CD4-positive, alpha-beta T cell treated with Interleukin-17A for 1 hour (primary cell): ENCODE data around the gene ANKRD23.

Experiments
- DNase-seq: peaks from one replicate; pipeline ENCODE4 v3.0.0-alpha.2; 2020

The ANKRD23 gene

DNA sequence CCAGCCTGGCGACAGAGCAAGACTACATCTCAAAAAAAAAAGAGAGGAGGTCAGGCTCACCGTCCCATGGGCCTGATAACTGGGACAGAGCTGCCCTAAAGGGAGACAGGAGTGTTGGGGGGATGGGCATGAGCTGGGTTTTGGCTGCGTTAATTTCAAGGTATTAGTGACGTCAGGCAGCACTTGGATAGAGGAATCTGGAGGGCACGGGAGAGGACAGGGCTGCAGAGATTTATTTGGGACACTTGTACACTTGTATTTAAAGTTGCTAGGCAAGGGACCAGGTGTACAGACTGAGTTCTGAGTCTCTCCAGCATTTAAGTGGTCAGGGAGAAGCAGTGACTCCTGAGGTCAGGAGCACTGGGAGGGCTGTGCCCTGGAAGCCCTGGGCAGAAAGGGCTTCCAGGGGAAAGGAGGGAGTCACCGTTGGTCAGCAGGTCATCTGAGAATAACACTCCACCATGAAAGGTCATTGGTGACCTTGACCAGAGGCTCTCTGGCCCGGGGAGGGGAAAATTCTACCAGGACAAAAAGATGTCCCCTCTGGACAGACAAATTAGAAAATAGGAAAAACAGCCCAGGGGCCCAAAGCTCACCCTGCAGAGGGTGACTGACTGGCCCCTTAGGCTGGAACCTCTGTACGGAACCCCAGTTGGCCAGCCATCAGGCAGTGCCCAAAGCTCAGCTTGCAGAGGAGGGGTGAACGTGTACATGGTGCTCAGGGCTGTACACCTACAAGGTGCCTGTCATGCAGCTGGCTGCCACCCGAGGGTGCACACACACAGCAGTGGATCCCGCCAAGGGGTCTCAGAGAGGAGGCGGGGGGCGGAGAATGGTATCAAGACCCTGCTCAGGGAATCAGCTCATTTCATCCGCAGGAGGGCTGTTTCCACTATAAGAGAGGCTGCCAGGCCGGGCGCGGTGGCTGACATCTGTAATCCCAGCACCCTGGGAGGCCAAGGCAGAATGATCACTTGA lies 50.8 kb downstream of the ANKRD23 start:
- DNase-seq: no peak

- no peak for DNase-seq
These were observed 54.6 kb downstream of the ANKRD23 start for GRCh38 chr2:96789245-96789617.

DNA sequence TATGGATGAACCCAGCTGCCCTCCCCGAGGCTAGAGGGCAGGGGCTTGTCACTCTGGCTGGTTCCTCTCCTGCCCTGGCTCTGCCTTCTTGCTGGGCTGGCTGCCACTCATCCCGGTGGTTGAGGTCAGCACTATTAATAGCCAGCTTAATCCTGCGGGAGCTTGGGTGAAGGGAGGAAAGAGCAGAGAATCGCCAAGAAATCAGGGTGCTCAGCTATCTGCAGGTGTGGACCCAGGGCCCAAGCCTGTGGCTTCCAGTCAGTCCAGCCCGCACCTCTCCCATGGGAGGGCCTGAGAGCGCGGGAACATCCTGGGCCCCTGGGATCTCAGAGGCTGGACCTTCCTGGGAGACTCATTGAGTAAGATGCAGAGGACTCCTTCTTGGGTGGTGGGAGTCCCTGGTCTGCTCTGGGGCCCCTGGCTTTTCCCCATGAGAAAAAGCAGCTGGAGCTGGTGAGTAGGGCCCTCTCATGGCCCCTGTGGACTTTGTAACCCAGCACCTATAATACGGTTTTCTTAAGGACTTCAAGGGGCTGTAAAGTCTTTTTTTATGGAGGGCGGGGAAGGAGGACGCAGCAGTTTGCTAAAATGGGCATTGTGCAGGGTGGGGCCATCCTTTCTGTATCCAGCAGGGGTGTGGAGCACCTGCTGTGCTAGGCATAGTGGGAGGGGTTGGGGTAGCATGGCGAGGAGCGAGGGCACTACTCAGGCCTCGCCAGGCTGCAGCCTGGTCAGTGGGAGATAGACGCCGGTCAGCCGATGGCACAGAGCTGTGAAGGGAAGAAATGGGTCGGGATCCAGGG lies 55.2 kb downstream of the ANKRD23 start:
- DNase-seq: no peak
